HL-60/S4 treated with retinoic acid at 250 ng/mL for 4 days and 3 days (cell line): ENCODE measurements around the gene COL5A2.

Experiments
- in situ Hi-C: fragments of 300-500 bp; cut with MboI; formaldehyde crosslinking; loops from 2 replicates; pipeline ENCODE4 v1.7.0; 2022; ENCODE audit warnings: low sequenced_read_pairs

Gene COL5A2

GRCh38 chr2:189109921-189110397, 69.6 kb downstream of the COL5A2 start:
- in situ Hi-C loops = no loop called here

GRCh38 chr2:189104934-189105333, 74.6 kb downstream of the COL5A2 start:
- in situ Hi-C loops = no loop called here

GRCh38 chr2:189102735-189103134, 76.8 kb downstream of the COL5A2 start:
- in situ Hi-C loops = no loop called here

- in situ Hi-C loops = loop anchor here (25.0 kb wide), 1 partner anchor 314 kb away; no protein-coding TSS in a partner anchor
These were observed 81.6 kb downstream of the COL5A2 start for GRCh38 chr2:189097934-189098333.

GRCh38 chr2:189096769-189097447, 82.7 kb downstream of the COL5A2 start:
- in situ Hi-C loops = loop anchor here (25.0 kb wide), 1 partner anchor 315 kb away; no protein-coding TSS in a partner anchor

- in situ Hi-C loops = loop anchor here (25.0 kb wide), 1 partner anchor 317 kb away; no protein-coding TSS in a partner anchor
These were observed 84.5 kb downstream of the COL5A2 start for GRCh38 chr2:189095101-189095500.

- in situ Hi-C loops = loop anchor here (25.0 kb wide), 1 partner anchor 319 kb away; no protein-coding TSS in a partner anchor
These were observed 86.6 kb downstream of the COL5A2 start for GRCh38 chr2:189092936-189093335.

GRCh38 chr2:189091253-189091652, 88.3 kb downstream of the COL5A2 start:
- in situ Hi-C loops = loop anchor here (25.0 kb wide), 1 partner anchor 321 kb away; no protein-coding TSS in a partner anchor

GRCh38 chr2:189088591-189089205, 90.9 kb downstream of the COL5A2 start:
- in situ Hi-C loops = loop anchor here (25.0 kb wide), 1 partner anchor 324 kb away; no protein-coding TSS in a partner anchor

GRCh38 chr2:189086710-189087109, 92.9 kb downstream of the COL5A2 start:
- in situ Hi-C loops = loop anchor here (25.0 kb wide), 1 partner anchor 326 kb away; no protein-coding TSS in a partner anchor

- in situ Hi-C loops = loop anchor here (25.0 kb wide), 1 partner anchor 326 kb away; no protein-coding TSS in a partner anchor
These were observed 93.3 kb downstream of the COL5A2 start for GRCh38 chr2:189086250-189086649.

GRCh38 chr2:189083606-189084005, 96.0 kb downstream of the COL5A2 start:
- in situ Hi-C loops = loop anchor here (25.0 kb wide), 1 partner anchor 329 kb away; no protein-coding TSS in a partner anchor

GRCh38 chr2:189083106-189083505, 96.5 kb downstream of the COL5A2 start:
- in situ Hi-C loops = loop anchor here (25.0 kb wide), 1 partner anchor 329 kb away; no protein-coding TSS in a partner anchor

- in situ Hi-C loops = loop anchor here (25.0 kb wide), 1 partner anchor 330 kb away; no protein-coding TSS in a partner anchor
These were observed 97.1 kb downstream of the COL5A2 start for GRCh38 chr2:189082376-189082975.

- in situ Hi-C loops = loop anchor here (25.0 kb wide), 1 partner anchor 336 kb away; no protein-coding TSS in a partner anchor
These were observed 103.0 kb downstream of the COL5A2 start for GRCh38 chr2:189076572-189076971.

GRCh38 chr2:189076120-189076519, 103.4 kb downstream of the COL5A2 start:
- in situ Hi-C loops = loop anchor here (25.0 kb wide), 1 partner anchor 336 kb away; no protein-coding TSS in a partner anchor

- in situ Hi-C loops = no loop called here
These were observed 105.1 kb downstream of the COL5A2 start for GRCh38 chr2:189074506-189074905.

- in situ Hi-C loops = no loop called here
These were observed 107.5 kb downstream of the COL5A2 start for GRCh38 chr2:189072036-189072435.

GRCh38 chr2:189069855-189070619, 109.5 kb downstream of the COL5A2 start:
- in situ Hi-C loops = no loop called here

- in situ Hi-C loops = no loop called here
These were observed 113.5 kb downstream of the COL5A2 start for GRCh38 chr2:189066037-189066436.
